ENCODE measurements around the gene NRTN. TPM values are rescaled to one million over a fixed set of nuclear protein-coding genes. Genes with fewer than 3 reads are reported as not detected.

NRTN gene
- total and polyA plus RNA-seq, 2 of the 4 experiments (the other 2 are of a cell fraction): 0.17 to 0.18 TPM

- no peak overlapping the region for H3K56ac ChIP-seq (ENCODE audit: extremely low read depth, insufficient read depth, low read length)
- no peak overlapping the region for H4K5ac ChIP-seq (ENCODE audit: low read depth, low read length)
- no peaks in the 10 kb centered on the region for H3K4me1 ChIP-seq (ENCODE audit: control insufficient read depth, insufficient read depth, low read length)
- no peak overlapping the region for H3K4me3 ChIP-seq (ENCODE audit: insufficient read depth, low read depth, low read length)
- no peak overlapping the region for H2AK5ac ChIP-seq (ENCODE audit: low read depth, low read length)
- H2BK120ac ChIP-seq (ENCODE audit: low read depth, low read length): no peak overlapping the region
- no TSS peak for BruUV-seq (replicated peaks)
- dilution Hi-C loops (cut with HindIII; ENCODE audit: low sequenced_read_pairs, unreplicated experiment) (no loop called here), in situ Hi-C loops (cut with MboI; ENCODE audit: low sequenced_read_pairs) (no loop called here), intact Hi-C loops (cut with micrococcal nuclease) (no loop called here)
- H3K9me3 ChIP-seq (ENCODE audit: control insufficient read depth, insufficient read depth, low read length): no peaks in the 10 kb centered on the region
- H3K79me1 ChIP-seq (ENCODE audit: low read depth in 1 of 2, low read length in 2 of 2): no peaks in the 10 kb centered on the region
- H3K18ac ChIP-seq (ENCODE audit: low read depth, low read length): no peak overlapping the region
- ChIA-PET CTCF (interaction anchor here (0.5 kb wide), 1 partner anchor 30 kb away, joined by 7 read pairs; no protein-coding TSS in a partner anchor), POLR2A (ENCODE audit: unreplicated experiment) (no interaction called here)
- no peak overlapping the region for H4K8ac ChIP-seq (ENCODE audit: low read depth in 2 of 2, low read length in 2 of 2)
- no peak for TF ChIP-seq CEBPB (IDR thresholded peaks at IDR 0.05; ENCODE audit: low read depth, low read length)
- TF ChIP-seq MXI1 (IDR thresholded peaks at IDR 0.05; ENCODE audit: borderline replicate concordance, low read depth, low read length): no peak
- no peak for TF ChIP-seq ELK1 (IDR thresholded peaks at IDR 0.05; ENCODE audit: borderline replicate concordance, low read depth, low read length)
- no peak for TF ChIP-seq RFX5 (IDR thresholded peaks at IDR 0.05; ENCODE audit: low read depth, low read length)
- no peak for TF ChIP-seq CHD1 (IDR thresholded peaks at IDR 0.05; ENCODE audit: low read depth, low read length)
- no peak for TF ChIP-seq CTCF (conservative IDR thresholded peaks at IDR 0.05; ENCODE audit: low read depth, low read length)
- no peak for TF ChIP-seq MAFK (IDR thresholded peaks at IDR 0.05; ENCODE audit: low read depth, low read length)
- no peak for TF ChIP-seq POLR2A (IDR thresholded peaks at IDR 0.05; ENCODE audit: low read depth, low read length)
- no peak for TF ChIP-seq USF2 (IDR thresholded peaks at IDR 0.05; ENCODE audit: low read depth, low read length)
- no peak for TF ChIP-seq RAD21 (IDR thresholded peaks at IDR 0.05; ENCODE audit: low read length)
- TF ChIP-seq RCOR1 (IDR thresholded peaks at IDR 0.05; ENCODE audit: insufficient replicate concordance, low read length): no peak
- no peak for TF ChIP-seq NFE2L2 (IDR thresholded peaks at IDR 0.05; ENCODE audit: low read depth, low read length)
- TF ChIP-seq SMC3 (IDR thresholded peaks at IDR 0.05; ENCODE audit: low read depth, low read length): no peak
- TF ChIP-seq BHLHE40 (IDR thresholded peaks at IDR 0.05; ENCODE audit: low read depth, low read length): no peak
- TF ChIP-seq MAZ (IDR thresholded peaks at IDR 0.05; ENCODE audit: borderline replicate concordance, low read depth, low read length): no peak
- H3K4me2 ChIP-seq (ENCODE audit: low read depth, low read length): no peak overlapping the region
- H2AK9ac ChIP-seq (replicated peaks; ENCODE audit: low read depth, low read length, poor library complexity): no peak overlapping the region
- no peak overlapping the region for H2BK5ac ChIP-seq (ENCODE audit: low read depth, low read length, poor library complexity, severe bottlenecking)
- H3K9ac ChIP-seq (ENCODE audit: low read depth, low read length): no peak overlapping the region
- no peaks in the 10 kb centered on the region for H3K36me3 ChIP-seq (ENCODE audit: control insufficient read depth, insufficient read depth, low read length)
- H4K91ac ChIP-seq (ENCODE audit: insufficient read depth, low read depth, low read length): no peak overlapping the region
- DNase-seq: no peak
- H4K20me1 ChIP-seq (ENCODE audit: insufficient read depth, low read length): no peaks in the 10 kb centered on the region
- no peak for ATAC-seq (ENCODE audit: low read depth)
- no peak overlapping the region for H3K27ac ChIP-seq (ENCODE audit: insufficient read depth, low read length)
- no peak overlapping the region for H3K14ac ChIP-seq (replicated peaks; ENCODE audit: low read depth, low read length)
- peaks cover 12% of the 10 kb centered on the region; the same call in 1 of the 2 replicates for H3K27me3 ChIP-seq (ENCODE audit: control insufficient read depth, insufficient read depth, low read length)
- no peak overlapping the region for H3K4ac ChIP-seq (ENCODE audit: low read depth, low read length)
- H3K9me1 ChIP-seq (ENCODE audit: insufficient read depth, low read length): no peaks in the 10 kb centered on the region
- 77% methylated on average over 3 of the region's 20 CpGs; no CpG with 5 or more reads in 1 of the 2 experiments for WGBS, 2 experiments (ENCODE audit: extremely low coverage in 2 of 2, insufficient read length in 1 of 2)
- H2AFZ ChIP-seq (replicated peaks; ENCODE audit: low read length, poor library complexity): no peak overlapping the region
- H2BK20ac ChIP-seq (ENCODE audit: low read depth, low read length): no peak overlapping the region
- no peak overlapping the region for H2BK15ac ChIP-seq (ENCODE audit: low read depth, low read length)
- H3K23ac ChIP-seq (ENCODE audit: low read depth, low read length): no peak overlapping the region
Measured at GRCh38 chr19:5838353-5839064, 33.6 kb downstream of the NRTN start.

Data from IMR-90 (cell line).